Measurements from ENCODE around the gene TSBP1.

DNA sequence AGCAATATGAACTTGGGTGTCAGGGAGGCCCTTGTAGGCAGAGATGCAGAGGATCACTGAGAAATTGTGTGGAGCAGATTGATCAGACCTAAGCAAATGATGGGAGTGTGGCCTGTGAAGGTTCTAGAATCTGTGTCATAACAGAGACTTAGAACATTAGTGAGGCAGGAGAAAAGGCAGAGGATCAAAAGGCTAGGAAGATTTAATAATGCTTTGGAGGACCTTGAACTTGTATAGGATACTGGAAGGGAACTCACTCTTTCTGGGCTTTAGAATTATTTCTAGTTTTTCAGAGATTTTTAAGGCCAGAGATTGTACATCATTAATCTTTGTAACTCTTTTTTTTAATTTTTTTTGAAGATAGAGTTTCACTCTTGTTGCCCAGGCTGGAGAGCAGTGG lies at the start of gene TSBP1:
- no peak for TF ChIP-seq SRF (IDR thresholded peaks at IDR 0.05; ENCODE audit: low read depth, low read length)
- TF ChIP-seq, protein P1, sequence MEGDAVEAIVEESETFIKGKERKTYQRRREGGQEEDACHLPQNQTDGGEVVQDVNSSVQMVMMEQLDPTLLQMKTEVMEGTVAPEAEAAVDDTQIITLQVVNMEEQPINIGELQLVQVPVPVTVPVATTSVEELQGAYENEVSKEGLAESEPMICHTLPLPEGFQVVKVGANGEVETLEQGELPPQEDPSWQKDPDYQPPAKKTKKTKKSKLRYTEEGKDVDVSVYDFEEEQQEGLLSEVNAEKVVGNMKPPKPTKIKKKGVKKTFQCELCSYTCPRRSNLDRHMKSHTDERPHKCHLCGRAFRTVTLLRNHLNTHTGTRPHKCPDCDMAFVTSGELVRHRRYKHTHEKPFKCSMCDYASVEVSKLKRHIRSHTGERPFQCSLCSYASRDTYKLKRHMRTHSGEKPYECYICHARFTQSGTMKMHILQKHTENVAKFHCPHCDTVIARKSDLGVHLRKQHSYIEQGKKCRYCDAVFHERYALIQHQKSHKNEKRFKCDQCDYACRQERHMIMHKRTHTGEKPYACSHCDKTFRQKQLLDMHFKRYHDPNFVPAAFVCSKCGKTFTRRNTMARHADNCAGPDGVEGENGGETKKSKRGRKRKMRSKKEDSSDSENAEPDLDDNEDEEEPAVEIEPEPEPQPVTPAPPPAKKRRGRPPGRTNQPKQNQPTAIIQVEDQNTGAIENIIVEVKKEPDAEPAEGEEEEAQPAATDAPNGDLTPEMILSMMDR (IDR thresholded peaks at IDR 0.05; ENCODE audit: control extremely low read depth in 1 of 3, insufficient read depth in 1 of 3, low read depth in 1 of 3, low read length in 3 of 3), result no peak
- no peak for TF ChIP-seq RFX5 (IDR thresholded peaks at IDR 0.05; ENCODE audit: borderline replicate concordance, low read depth, low read length)
- no peak for TF ChIP-seq EZH2 (IDR thresholded peaks at IDR 0.05; ENCODE audit: low read depth, low read length, severe bottlenecking)
- no peak for TF ChIP-seq CBX8 (IDR thresholded peaks at IDR 0.05; ENCODE audit: borderline replicate concordance, low read depth, low read length)
- TF ChIP-seq CHD2 (IDR thresholded peaks at IDR 0.05; ENCODE audit: low read length), result no peak
- TF ChIP-seq TAF1 (IDR thresholded peaks at IDR 0.05; ENCODE audit: low read depth, low read length), result no peak
